GM21723 (cell line): ENCODE measurements around the gene METTL27.
"Not testable (repeated sequence)": the region's sequence is repeated elsewhere in the genome, so short reads cannot be mapped to it uniquely, and the experiment has no call there.

Source experiments
- ATAC-seq: cut with Tn5 transposase; IDR thresholded peaks from one replicate; pipeline ENCODE4 v1.9.1; 2021; ENCODE audit warnings: mild to moderate bottlenecking, moderate library complexity; ENCODE audit not compliant: unreplicated experiment

Gene METTL27

GRCh38 chr7:73842067-73842976 lies at the start of gene METTL27:
TSS of gene METTL27 (minus strand) at chr7:73842516. CDS start at chr7:73842140, 376 bp downstream.
- ATAC-seq, result peak; percentile 93

- ATAC-seq, result no peak
Observed at GRCh38 chr7:73891178-73891885, 49.0 kb upstream of the METTL27 start.

- ATAC-seq, result no peak
Observed at GRCh38 chr7:73890555-73891147, 48.3 kb upstream of the METTL27 start.

GRCh38 chr7:73888959-73889358 lies 46.6 kb upstream of the METTL27 start:
- no peak for ATAC-seq

- no peak for ATAC-seq
Observed at GRCh38 chr7:73887762-73888161, 45.4 kb upstream of the METTL27 start.

GRCh38 chr7:73885975-73886798 lies 43.9 kb upstream of the METTL27 start:
- ATAC-seq, result no peak

GRCh38 chr7:73885433-73885974 lies 43.2 kb upstream of the METTL27 start:
- ATAC-seq, result no peak

GRCh38 chr7:73884867-73885422 lies 42.6 kb upstream of the METTL27 start:
- ATAC-seq, result not testable (repeated sequence)

- ATAC-seq, result no peak
Observed at GRCh38 chr7:73882047-73882402, 39.7 kb upstream of the METTL27 start.

GRCh38 chr7:73881352-73882046 lies 39.2 kb upstream of the METTL27 start:
- ATAC-seq, result no peak

- ATAC-seq, result no peak
Observed at GRCh38 chr7:73880755-73881328, 38.5 kb upstream of the METTL27 start.

- no peak for ATAC-seq
Observed at GRCh38 chr7:73879977-73880681, 37.8 kb upstream of the METTL27 start.

GRCh38 chr7:73876973-73877372 lies 34.7 kb upstream of the METTL27 start:
- ATAC-seq, result no peak

- ATAC-seq, result no peak
Observed at GRCh38 chr7:73876361-73876760, 34.0 kb upstream of the METTL27 start.

GRCh38 chr7:73872056-73872908 lies 30.0 kb upstream of the METTL27 start:
- ATAC-seq, result no peak

- ATAC-seq, result no peak
Observed at GRCh38 chr7:73871163-73872011, 29.1 kb upstream of the METTL27 start.

- ATAC-seq, result no peak
Observed at GRCh38 chr7:73870041-73870492, 27.8 kb upstream of the METTL27 start.
